Activated naive CD8-positive, alpha-beta T cell treated with anti-CD3 and anti-CD28 coated beads, Interleukin-2, amount 50 U/mL, for 16 hours (primary cell): ENCODE data around the gene WNT8B.

Experiments
- DNase-seq: peaks from one replicate; pipeline ENCODE4 v3.0.0-alpha.2; 2020; ENCODE audit warnings: low read depth, low spot score

Gene WNT8B

GRCh38 chr10:100519311-100520051 is 56.7 kb downstream of the WNT8B start, which contains the start of gene SEC31B:
SEC31B (minus strand) TSS chr10:100519861; CDS start chr10:100516952, 2,909 bp downstream.
- no peak for DNase-seq

GRCh38 chr10:100520811-100521210 is 58.0 kb downstream of the WNT8B start:
- no peak for DNase-seq

GRCh38 chr10:100522107-100522801 is 59.4 kb downstream of the WNT8B start:
- no peak for DNase-seq

GRCh38 chr10:100522945-100523344 is 60.1 kb downstream of the WNT8B start:
- no peak for DNase-seq

GRCh38 chr10:100524206-100524605 is 61.4 kb downstream of the WNT8B start:
- no peak for DNase-seq

- no peak for DNase-seq
Observed at GRCh38 chr10:100524638-100525037, 61.8 kb downstream of the WNT8B start.

- DNase-seq: no peak
Observed at GRCh38 chr10:100528123-100528886, 65.5 kb downstream of the WNT8B start.

GRCh38 chr10:100528921-100529474 is 66.2 kb downstream of the WNT8B start:
- no peak for DNase-seq

- peak; percentile 63 for DNase-seq
Observed at GRCh38 chr10:100529475-100530298, 66.9 kb downstream of the WNT8B start, which contains the start of gene NDUFB8. NDUFB8 (minus strand) TSS chr10:100529871; CDS start chr10:100529851, 20 bp downstream.

- no peak for DNase-seq
Observed at GRCh38 chr10:100531761-100532160, 69.0 kb downstream of the WNT8B start.
